Measurements from ENCODE around the gene FLT4. TPM values are rescaled to one million over a fixed set of nuclear protein-coding genes. Genes with fewer than 3 reads are reported as not detected.

The FLT4 gene
- total RNA-seq, 2 donors from 2014 or later, result 6.3 to 7.5 TPM

GRCh38 chr5:180563994-180564393 is 85.4 kb downstream of the FLT4 start:
- intact Hi-C loops (cut with DNase I), result no loop called here
- no peaks in the 10 kb centered on the region for H3K27me3 ChIP-seq
- 67 to 68% methylated on average over 3 of the region's 3 CpGs for WGBS, 2 donors

GRCh38 chr5:180558232-180558631 is 91.2 kb downstream of the FLT4 start:
- Histone ChIP-seq H3K9me3 (no peaks in the 10 kb centered on the region), H3K4me3 (no peak overlapping the region), H3K27me3 (no peaks in the 10 kb centered on the region), H3K4me1 (peaks cover 6% of the 10 kb centered on the region), H3K36me3 (replicated peaks in 1 of 2; ENCODE audit: insufficient read depth in 1 of 2, low read depth in 2 of 2) (no peaks in the 10 kb centered on the region), H3K27ac (no peak overlapping the region)
- intact Hi-C loops (cut with DNase I), result no loop called here
- 91 to 94% methylated on average over 11 of the region's 11 CpGs for WGBS, 2 donors
- ATAC-seq, result no peak
- TF ChIP-seq CTCF (IDR thresholded peaks at IDR 0.05), result no peak
- TF ChIP-seq POLR2A (IDR thresholded peaks at IDR 0.05), result no peak
- no peak for DNase-seq

More at GRCh38 chr5:180563994-180564393, 85.4 kb downstream of the FLT4 start:
- DNase-seq (no peak), ATAC-seq (no peak)
- Histone ChIP-seq H3K4me3 (no peak overlapping the region), H3K36me3 (replicated peaks in 1 of 2; ENCODE audit: insufficient read depth in 1 of 2, low read depth in 2 of 2) (peaks cover 0 to 3% of the 10 kb centered on the region in 2 donors), H3K4me1 (no peaks in the 10 kb centered on the region), H3K27ac (peak overlapping the region in 1 of 4 donors; percentile 35), H3K9me3 (no peaks in the 10 kb centered on the region)
- no peak for TF ChIP-seq CTCF (IDR thresholded peaks at IDR 0.05)
- TF ChIP-seq POLR2A (IDR thresholded peaks at IDR 0.05), result no peak

- 84 to 85% methylated on average over 2 of the region's 2 CpGs for WGBS, 2 donors
- no peak for TF ChIP-seq CTCF (IDR thresholded peaks at IDR 0.05)
- no peak for TF ChIP-seq POLR2A (IDR thresholded peaks at IDR 0.05)
- Histone ChIP-seq H3K27me3 (no peaks in the 10 kb centered on the region), H3K4me3 (no peak overlapping the region), H3K27ac (no peak overlapping the region), H3K36me3 (replicated peaks in 1 of 2; ENCODE audit: insufficient read depth in 1 of 2, low read depth in 2 of 2) (no peaks in the 10 kb centered on the region), H3K4me1 (peaks cover 6% of the 10 kb centered on the region), H3K9me3 (no peaks in the 10 kb centered on the region)
- intact Hi-C loops (cut with DNase I), result no loop called here
- ATAC-seq (no peak), DNase-seq (no peak)
Measured at GRCh38 chr5:180557217-180557809, 92.1 kb downstream of the FLT4 start.

- Histone ChIP-seq H3K9me3 (no peaks in the 10 kb centered on the region), H3K27me3 (no peaks in the 10 kb centered on the region), H3K27ac (peak overlapping the region in 2 of 4 donors; percentile 28 to 38), H3K4me3 (no peak overlapping the region), H3K4me1 (peaks cover 6% of the 10 kb centered on the region), H3K36me3 (replicated peaks in 1 of 2; ENCODE audit: insufficient read depth in 1 of 2, low read depth in 2 of 2) (no peaks in the 10 kb centered on the region)
- ATAC-seq (no peak), DNase-seq (no peak)
- intact Hi-C loops (cut with DNase I), result no loop called here
- WGBS, 2 donors, result 70% methylated on average over 7 of the region's 7 CpGs
- TF ChIP-seq POLR2A (IDR thresholded peaks at IDR 0.05) (no peak), CTCF (IDR thresholded peaks at IDR 0.05) (no peak)
Measured at GRCh38 chr5:180555168-180555921, 94.1 kb downstream of the FLT4 start.

Data from body of pancreas (tissue), 4 donors.